Measurements from ENCODE around the gene RASSF10. TPM values are rescaled to one million over a fixed set of nuclear protein-coding genes. Genes with fewer than 3 reads are reported as not detected.

RASSF10 gene
- total RNA-seq, 2 donors from 2014 or later, result 0.19 to 0.90 TPM

- DNase-seq (ENCODE audit: low spot score), result no peak
- intact Hi-C loops (cut with DNase I), result no loop called here
Observed at GRCh38 chr11:13011466-13012055, 2.4 kb downstream of the RASSF10 start.

GRCh38 chr11:13012056-13012661 is 3.0 kb downstream of the RASSF10 start:
- intact Hi-C loops (cut with DNase I), result no loop called here
- DNase-seq (ENCODE audit: low spot score), result no peak

- DNase-seq (ENCODE audit: low spot score), result no peak
- intact Hi-C loops (cut with DNase I), result no loop called here
Observed at GRCh38 chr11:13013054-13013488, 4.0 kb downstream of the RASSF10 start.

GRCh38 chr11:13015753-13016152 is 6.6 kb downstream of the RASSF10 start:
- intact Hi-C loops (cut with DNase I), result no loop called here
- DNase-seq (ENCODE audit: low spot score), result no peak

GRCh38 chr11:13016415-13016814 is 7.3 kb downstream of the RASSF10 start:
- DNase-seq (ENCODE audit: low spot score), result no peak
- intact Hi-C loops (cut with DNase I), result no loop called here

GRCh38 chr11:13019313-13019712 is 10.2 kb downstream of the RASSF10 start:
- intact Hi-C loops (cut with DNase I), result no loop called here
- no peak for DNase-seq (ENCODE audit: low spot score)

GRCh38 chr11:13023423-13023822 is 14.3 kb downstream of the RASSF10 start:
- DNase-seq (ENCODE audit: low spot score), result no peak
- intact Hi-C loops (cut with DNase I), result no loop called here

GRCh38 chr11:13026722-13027121 is 17.6 kb downstream of the RASSF10 start:
- no peak for DNase-seq (ENCODE audit: low spot score)

GRCh38 chr11:13028322-13028721 is 19.2 kb downstream of the RASSF10 start:
- no peak for DNase-seq (ENCODE audit: low spot score)
- intact Hi-C loops (cut with DNase I), result no loop called here

More at GRCh38 chr11:13026722-13027121, 17.6 kb downstream of the RASSF10 start:
- intact Hi-C loops (cut with DNase I), result no loop called here

GRCh38 chr11:13029872-13030271 is 20.8 kb downstream of the RASSF10 start:
- intact Hi-C loops (cut with DNase I), result no loop called here
- DNase-seq (ENCODE audit: low spot score), result no peak

- DNase-seq (ENCODE audit: low spot score), result no peak
- intact Hi-C loops (cut with DNase I), result no loop called here
Observed at GRCh38 chr11:13030857-13031256, 21.7 kb downstream of the RASSF10 start.

- intact Hi-C loops (cut with DNase I), result no loop called here
- DNase-seq (ENCODE audit: low spot score), result no peak
Observed at GRCh38 chr11:13031349-13031748, 22.2 kb downstream of the RASSF10 start.

GRCh38 chr11:13033760-13034533 is 24.8 kb downstream of the RASSF10 start:
- intact Hi-C loops (cut with DNase I), result no loop called here
- DNase-seq (ENCODE audit: low spot score), result no peak

GRCh38 chr11:13035711-13036110 is 26.6 kb downstream of the RASSF10 start:
- DNase-seq (ENCODE audit: low spot score), result no peak
- intact Hi-C loops (cut with DNase I), result no loop called here

GRCh38 chr11:13036235-13036634 is 27.1 kb downstream of the RASSF10 start:
- DNase-seq (ENCODE audit: low spot score), result no peak
- intact Hi-C loops (cut with DNase I), result no loop called here

GRCh38 chr11:13038366-13038765 is 29.2 kb downstream of the RASSF10 start:
- intact Hi-C loops (cut with DNase I), result no loop called here
- DNase-seq (ENCODE audit: low spot score), result no peak

GRCh38 chr11:13039126-13039525 is 30.0 kb downstream of the RASSF10 start:
- intact Hi-C loops (cut with DNase I), result no loop called here
- DNase-seq (ENCODE audit: low spot score), result no peak

- no peak for DNase-seq (ENCODE audit: low spot score)
- intact Hi-C loops (cut with DNase I), result no loop called here
Observed at GRCh38 chr11:13040969-13041561, 31.9 kb downstream of the RASSF10 start.

- DNase-seq (ENCODE audit: low spot score), result no peak
- intact Hi-C loops (cut with DNase I), result no loop called here
Observed at GRCh38 chr11:13042873-13043342, 33.8 kb downstream of the RASSF10 start.
